Measurements from ENCODE around the gene CCL19. TPM values are rescaled to one million over a fixed set of nuclear protein-coding genes. Genes with fewer than 3 reads are reported as not detected.

The CCL19 gene
- total and polyA plus RNA-seq, 8 donors: 4.3 to 24.1 (median 7.8) TPM; not detected in 3

DNA sequence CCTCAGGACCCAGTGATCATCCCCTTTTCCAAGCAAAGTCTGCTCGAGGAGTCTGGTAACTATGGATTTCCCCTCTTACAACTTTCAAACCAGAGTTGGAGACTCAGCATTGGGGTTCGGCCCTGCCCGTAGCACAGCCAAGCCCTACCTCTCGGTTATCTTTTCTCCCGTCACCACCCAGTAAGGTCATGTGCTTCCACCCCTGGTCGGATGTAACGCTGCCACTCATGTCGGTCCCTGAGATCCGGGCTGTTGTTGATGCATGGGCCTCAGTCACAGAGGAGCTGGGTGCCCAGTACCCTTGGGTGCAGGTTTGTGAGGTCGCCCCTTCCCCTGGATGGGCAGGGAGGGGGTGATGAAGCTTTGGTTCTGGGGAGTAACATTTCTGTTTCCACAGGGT, 43.4 kb downstream of the CCL19 start:
- intact Hi-C loops (cut with DNase I; ENCODE audit: low total_unique reads): no loop called here
- peaks cover 14 to 25% (median 22%) of the 10 kb centered on the region in 4 donors for H3K36me3 ChIP-seq
- H3K4me1 ChIP-seq: peaks cover 37 to 54% (median 46%) of the 10 kb centered on the region in 4 donors
- peak overlapping the region; percentile 63 to 77 (median 66) for H3K4me3 ChIP-seq
- DNase-seq: peak in 1 of 2 donors; percentile 41
- TF ChIP-seq, protein P1, sequence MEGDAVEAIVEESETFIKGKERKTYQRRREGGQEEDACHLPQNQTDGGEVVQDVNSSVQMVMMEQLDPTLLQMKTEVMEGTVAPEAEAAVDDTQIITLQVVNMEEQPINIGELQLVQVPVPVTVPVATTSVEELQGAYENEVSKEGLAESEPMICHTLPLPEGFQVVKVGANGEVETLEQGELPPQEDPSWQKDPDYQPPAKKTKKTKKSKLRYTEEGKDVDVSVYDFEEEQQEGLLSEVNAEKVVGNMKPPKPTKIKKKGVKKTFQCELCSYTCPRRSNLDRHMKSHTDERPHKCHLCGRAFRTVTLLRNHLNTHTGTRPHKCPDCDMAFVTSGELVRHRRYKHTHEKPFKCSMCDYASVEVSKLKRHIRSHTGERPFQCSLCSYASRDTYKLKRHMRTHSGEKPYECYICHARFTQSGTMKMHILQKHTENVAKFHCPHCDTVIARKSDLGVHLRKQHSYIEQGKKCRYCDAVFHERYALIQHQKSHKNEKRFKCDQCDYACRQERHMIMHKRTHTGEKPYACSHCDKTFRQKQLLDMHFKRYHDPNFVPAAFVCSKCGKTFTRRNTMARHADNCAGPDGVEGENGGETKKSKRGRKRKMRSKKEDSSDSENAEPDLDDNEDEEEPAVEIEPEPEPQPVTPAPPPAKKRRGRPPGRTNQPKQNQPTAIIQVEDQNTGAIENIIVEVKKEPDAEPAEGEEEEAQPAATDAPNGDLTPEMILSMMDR (IDR thresholded peaks at IDR 0.05): no peak
- TF ChIP-seq POLR2AphosphoS5 (IDR thresholded peaks at IDR 0.05) (no peak), POLR2A (IDR thresholded peaks at IDR 0.05) (no peak), EP300 (IDR thresholded peaks at IDR 0.05) (no peak)
- H3K9me3 ChIP-seq: no peaks in the 10 kb centered on the region
- 34 to 40% (median 37%) methylated on average over 7 to 10 of the region's 10 CpGs for whole genome bisulfite sequencing, 5 donors
- H3K27me3 ChIP-seq: no peaks in the 10 kb centered on the region
- H3K27ac ChIP-seq: peak overlapping the region in 4 of 5 donors; percentile 79 to 91 (median 86)

DNA sequence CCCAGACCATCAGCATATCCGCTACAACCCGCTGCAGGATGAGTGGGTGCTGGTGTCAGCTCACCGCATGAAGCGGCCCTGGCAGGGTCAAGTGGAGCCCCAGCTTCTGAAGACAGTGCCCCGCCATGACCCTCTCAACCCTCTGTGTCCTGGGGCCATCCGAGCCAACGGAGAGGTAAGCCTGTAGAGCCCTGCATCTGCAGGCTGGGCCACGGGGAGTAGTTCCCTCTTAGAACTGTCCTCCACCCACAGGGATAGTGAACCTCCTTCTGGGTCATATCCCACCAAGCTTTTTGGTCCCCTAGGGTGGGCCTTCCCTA, 44.0 kb downstream of the CCL19 start:
- TF ChIP-seq, protein P1 (IDR thresholded peaks at IDR 0.05): no peak
- no peak for TF ChIP-seq EP300 (IDR thresholded peaks at IDR 0.05)
- TF ChIP-seq POLR2A (IDR thresholded peaks at IDR 0.05): no peak
- no peak for TF ChIP-seq POLR2AphosphoS5 (IDR thresholded peaks at IDR 0.05)
- H3K36me3 ChIP-seq: peaks cover 14 to 25% (median 22%) of the 10 kb centered on the region in 4 donors
- 0 to 4% (median 1%) methylated on average over 1 to 8 of the region's 8 CpGs for WGBS, 5 donors
- intact Hi-C loops (cut with DNase I; ENCODE audit: low total_unique reads): no loop called here
- DNase-seq: no peak
- H3K9me3 ChIP-seq: no peaks in the 10 kb centered on the region
- no peaks in the 10 kb centered on the region for H3K27me3 ChIP-seq
- peak overlapping the region; percentile 63 to 77 (median 66) for H3K4me3 ChIP-seq
- peak overlapping the region; percentile 79 to 91 (median 84) for H3K27ac ChIP-seq
- H3K4me1 ChIP-seq: peaks cover 31 to 48% (median 39%) of the 10 kb centered on the region in 4 donors

DNA sequence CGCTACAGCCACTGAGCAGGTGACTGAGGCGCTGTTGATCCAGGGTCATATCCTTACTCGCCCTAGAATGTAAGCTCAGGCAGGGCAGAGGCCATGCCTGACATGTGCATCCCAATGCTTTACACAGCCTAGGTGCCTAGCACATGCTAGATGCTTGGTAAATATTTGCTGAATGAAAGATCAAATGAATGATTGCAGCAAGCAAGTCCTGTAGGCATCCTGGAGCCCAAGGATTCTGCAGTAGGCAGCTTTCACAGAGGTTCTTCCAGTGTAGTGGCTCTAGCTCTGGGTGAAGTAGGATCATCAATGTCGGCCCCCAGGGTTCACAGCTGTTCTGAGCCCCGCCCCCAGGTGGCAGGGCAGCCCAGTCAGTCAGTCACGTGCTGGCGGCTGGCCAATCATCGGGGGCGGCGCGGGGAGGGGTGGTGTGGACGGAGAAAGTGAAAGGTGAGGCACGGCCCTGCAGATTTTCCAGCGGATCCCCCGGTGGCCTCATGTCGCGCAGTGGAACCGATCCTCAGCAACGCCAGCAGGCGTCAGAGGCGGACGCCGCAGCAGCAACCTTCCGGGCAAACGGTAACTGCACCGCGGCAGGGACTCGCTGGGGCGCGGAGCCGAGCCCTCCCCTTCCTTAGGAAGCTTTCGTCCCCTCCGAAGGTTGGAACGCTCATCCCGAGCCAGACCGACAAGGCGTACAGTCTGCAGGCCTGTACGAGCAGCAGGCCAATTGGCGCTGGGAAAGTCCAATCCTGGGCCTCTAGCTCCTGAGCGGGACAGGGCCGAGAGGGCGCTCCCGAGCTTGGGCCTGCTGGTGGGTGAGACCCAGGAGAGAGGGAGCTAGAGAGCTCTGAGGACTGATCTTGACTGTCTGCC, 44.6 kb downstream of the CCL19 start, which contains the start of gene GALT:
TSS of gene GALT (plus strand) at position 465 of the 873 bp plus-strand sequence. CDS start at position 495, 30 bp downstream.
- H3K36me3 ChIP-seq: peaks cover 14 to 25% (median 22%) of the 10 kb centered on the region in 4 donors
- peak within 1 kb of the TSS; percentile 79 to 91 (median 84) for H3K27ac ChIP-seq
- H3K4me1 ChIP-seq: peaks cover 25 to 42% (median 33%) of the 10 kb centered on the region in 4 donors
- DNase-seq: peak; percentile 96 to 97
- no peaks in the 10 kb centered on the region for H3K27me3 ChIP-seq
- no peaks in the 10 kb centered on the region for H3K9me3 ChIP-seq
- TF ChIP-seq POLR2AphosphoS5 (IDR thresholded peaks at IDR 0.05) (peak in 2 of 3 donors; percentile 1 to 62), POLR2A (IDR thresholded peaks at IDR 0.05) (no peak), EP300 (IDR thresholded peaks at IDR 0.05) (no peak)
- TF ChIP-seq, protein P1 (IDR thresholded peaks at IDR 0.05): peak in 4 of 7 experiments; percentile 21 to 40 (median 32)
- intact Hi-C loops (cut with DNase I; ENCODE audit: low total_unique reads): no loop called here
- peak within 1 kb of the TSS; percentile 63 to 77 (median 66) for H3K4me3 ChIP-seq
- 4 to 5% (median 5%) methylated on average over 35 to 43 of the region's 43 CpGs for WGBS, 5 donors

DNA sequence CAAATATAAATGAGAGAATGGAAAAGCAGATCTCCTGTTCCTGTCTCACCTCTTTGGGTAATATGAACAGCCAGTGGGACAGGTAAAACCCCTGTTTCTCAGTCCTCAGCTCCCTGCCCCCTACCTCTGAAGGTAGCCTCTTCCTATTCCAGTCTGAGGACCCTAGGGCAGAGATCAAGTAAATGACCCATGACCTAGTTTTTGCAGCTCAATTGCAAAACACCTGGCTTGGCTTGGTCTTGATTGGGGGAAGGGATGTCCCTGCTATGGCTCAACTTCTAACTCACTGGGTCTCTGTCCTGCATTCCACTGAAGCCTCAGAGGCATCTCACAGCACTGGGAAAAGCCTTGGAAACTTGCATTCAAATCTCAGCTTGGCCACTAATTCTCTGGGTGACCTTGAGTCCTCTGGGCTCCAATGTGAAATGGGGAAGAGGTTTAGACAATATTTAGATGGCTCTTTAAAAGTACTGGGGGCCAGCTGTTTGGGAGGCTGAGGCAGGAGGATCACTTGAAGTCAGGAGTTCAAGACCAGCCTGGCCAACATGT, 46.2 kb downstream of the CCL19 start:
- Histone ChIP-seq H3K4me1 (peaks cover 18 to 33% (median 25%) of the 10 kb centered on the region in 4 donors), H3K27ac (no peak overlapping the region), H3K9me3 (no peaks in the 10 kb centered on the region), H3K4me3 (no peak overlapping the region), H3K36me3 (peaks cover 10 to 18% (median 17%) of the 10 kb centered on the region in 4 donors), H3K27me3 (no peaks in the 10 kb centered on the region)
- TF ChIP-seq POLR2A (IDR thresholded peaks at IDR 0.05) (no peak), EP300 (IDR thresholded peaks at IDR 0.05) (no peak), POLR2AphosphoS5 (IDR thresholded peaks at IDR 0.05) (no peak)
- TF ChIP-seq, protein P1 (IDR thresholded peaks at IDR 0.05): no peak
- DNase-seq: no peak
- intact Hi-C loops (cut with DNase I; ENCODE audit: low total_unique reads): no loop called here
